GM12891 (cell line): ENCODE measurements around the gene SRRM2.

Source experiments
- DNase-seq: peaks from one replicate; pipeline ENCODE4 v3.0.0; 2011; ENCODE audit warnings: low spot score; ENCODE audit not compliant: insufficient read length
- FAIRE-seq: peaks from 2 replicates; lab custom pipeline; 2011; peaks lifted over from hg19 to GRCh38; lab: Jason Lieb, UNC
- PAX5 ChIP-seq: IDR thresholded peaks from 2 replicates; pipeline ENCODE4 v1.6.1; 2011; ENCODE audit warnings: low read length, moderate library complexity, mild to moderate bottlenecking; ENCODE audit not compliant: insufficient read depth, severe bottlenecking
- POLR2A ChIP-seq: IDR thresholded peaks from 2 replicates; pipeline ENCODE4 v1.6.1; 2011; ENCODE audit warnings: low read depth, low read length, control low read depth
- POLR2AphosphoS5 ChIP-seq: IDR thresholded peaks from 2 replicates; pipeline ENCODE4 v1.6.1; 2011; ENCODE audit warnings: low read depth, low read length, control low read depth
- POU2F2 ChIP-seq: IDR thresholded peaks from 2 replicates; pipeline ENCODE4 v1.6.1; 2011; ENCODE audit warnings: low read depth, mild to moderate bottlenecking, control low read depth, low read length, moderate library complexity
- SPI1 ChIP-seq: IDR thresholded peaks from 2 replicates; pipeline ENCODE4 v1.6.1; 2011; ENCODE audit warnings: low read depth, low read length, control low read depth
- TAF1 ChIP-seq: IDR thresholded peaks from 2 replicates; pipeline ENCODE4 v1.6.1; 2011; ENCODE audit warnings: low read depth, low read length, control low read depth

SRRM2 gene

DNA sequence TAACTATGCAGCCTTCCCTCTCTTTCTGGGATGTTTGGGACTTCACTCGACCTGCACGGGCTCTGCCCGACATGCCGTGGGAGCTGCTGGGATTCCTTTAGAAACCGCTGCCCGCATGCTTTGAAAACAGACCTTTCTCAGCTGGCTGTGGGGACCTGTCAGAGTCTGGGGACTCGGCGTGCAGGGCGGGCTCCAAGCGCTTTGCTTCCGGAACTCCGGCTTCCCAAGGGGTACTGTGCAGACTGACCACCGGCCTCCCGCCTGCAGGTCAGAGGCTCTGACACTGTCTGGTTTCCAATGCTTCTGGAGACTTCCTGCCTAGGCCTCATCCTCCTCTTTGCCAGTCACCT, 44.2 kb upstream of the SRRM2 start:
- DNase-seq, result no peak
- TF ChIP-seq POLR2A (no peak), SPI1 (no peak), TAF1 (no peak), POLR2AphosphoS5 (no peak), PAX5 (no peak), POU2F2 (no peak)
- no peak for FAIRE-seq

DNA sequence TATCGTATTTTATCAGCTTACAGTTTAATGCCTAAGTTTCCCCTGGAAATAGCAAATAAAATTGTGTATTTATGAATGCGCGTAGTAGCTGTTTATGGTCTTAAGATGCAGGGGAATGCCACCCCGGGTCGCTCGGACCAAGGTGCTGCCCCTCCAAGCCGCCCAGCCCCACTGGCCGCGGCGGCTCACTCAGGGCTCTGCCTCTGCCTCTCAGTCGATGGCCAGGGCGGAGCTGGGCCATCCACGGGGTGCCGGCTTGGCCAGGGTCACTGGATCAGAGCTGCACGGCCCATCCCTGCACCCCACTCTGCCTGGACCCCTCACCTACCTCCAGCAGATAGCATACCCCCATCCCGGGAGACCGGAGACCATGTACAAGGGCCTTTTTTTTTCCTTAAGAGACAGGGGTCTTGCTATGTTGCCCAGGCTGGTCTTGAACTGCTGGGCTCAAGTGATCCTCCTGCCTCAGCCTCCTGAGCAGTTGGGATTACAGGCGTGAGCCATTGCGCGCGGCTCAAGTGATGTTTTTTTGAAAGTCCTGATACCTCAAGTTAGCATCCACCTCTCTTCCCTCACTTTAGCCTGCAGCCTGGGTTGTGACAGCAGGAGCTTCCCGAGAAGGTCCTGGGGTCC, 43.4 kb upstream of the SRRM2 start:
- TF ChIP-seq POLR2A (no peak), PAX5 (no peak), POLR2AphosphoS5 (no peak), POU2F2 (no peak), SPI1 (no peak), TAF1 (no peak)
- FAIRE-seq, result no peak
- no peak for DNase-seq

- DNase-seq (no peak), FAIRE-seq (no peak)
- TF ChIP-seq POLR2A (no peak), POU2F2 (no peak), SPI1 (no peak), PAX5 (no peak), TAF1 (no peak), POLR2AphosphoS5 (no peak)
Observed at GRCh38 chr16:2709588-2709984, 42.9 kb upstream of the SRRM2 start.

- no peak for TF ChIP-seq SPI1
- TF ChIP-seq POLR2AphosphoS5, result peak; percentile 38
- DNase-seq (no peak), FAIRE-seq (peak; percentile 16)
Observed at GRCh38 chr16:2710021-2710710, 42.3 kb upstream of the SRRM2 start.

DNA sequence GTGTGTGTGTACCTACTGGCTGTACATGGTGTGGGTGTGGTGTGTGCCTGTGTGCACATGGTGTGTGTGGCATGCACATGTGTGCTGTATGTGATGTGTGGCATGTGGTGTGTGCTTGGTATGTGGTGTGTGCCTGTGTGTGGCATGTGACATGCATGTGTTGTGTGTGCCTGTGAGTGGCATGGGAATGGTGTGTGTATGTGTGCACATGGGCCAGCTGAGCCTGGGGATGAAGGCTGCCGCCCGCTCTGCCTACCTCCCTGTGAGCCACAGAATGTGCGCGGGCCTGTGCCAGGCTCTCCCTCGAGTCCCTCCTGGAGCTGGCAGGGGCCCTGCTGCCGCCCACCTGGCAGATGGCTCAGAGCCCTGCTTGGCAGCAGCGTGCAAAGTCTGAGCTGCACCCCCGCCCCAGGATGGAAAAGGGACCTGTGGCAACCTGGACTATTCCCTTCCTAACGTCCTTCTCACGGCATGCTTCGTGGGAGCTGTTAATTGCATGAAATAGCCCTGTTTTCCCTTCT, 41.7 kb upstream of the SRRM2 start:
- DNase-seq, result no peak
- FAIRE-seq, result peak; percentile 72
- TF ChIP-seq SPI1, result no peak
- TF ChIP-seq PAX5, result no peak
- TF ChIP-seq POU2F2, result no peak
- no peak; the same call in 1 of the 2 replicates for TF ChIP-seq POLR2A
- TF ChIP-seq TAF1, result no peak
- no peak for TF ChIP-seq POLR2AphosphoS5

DNA sequence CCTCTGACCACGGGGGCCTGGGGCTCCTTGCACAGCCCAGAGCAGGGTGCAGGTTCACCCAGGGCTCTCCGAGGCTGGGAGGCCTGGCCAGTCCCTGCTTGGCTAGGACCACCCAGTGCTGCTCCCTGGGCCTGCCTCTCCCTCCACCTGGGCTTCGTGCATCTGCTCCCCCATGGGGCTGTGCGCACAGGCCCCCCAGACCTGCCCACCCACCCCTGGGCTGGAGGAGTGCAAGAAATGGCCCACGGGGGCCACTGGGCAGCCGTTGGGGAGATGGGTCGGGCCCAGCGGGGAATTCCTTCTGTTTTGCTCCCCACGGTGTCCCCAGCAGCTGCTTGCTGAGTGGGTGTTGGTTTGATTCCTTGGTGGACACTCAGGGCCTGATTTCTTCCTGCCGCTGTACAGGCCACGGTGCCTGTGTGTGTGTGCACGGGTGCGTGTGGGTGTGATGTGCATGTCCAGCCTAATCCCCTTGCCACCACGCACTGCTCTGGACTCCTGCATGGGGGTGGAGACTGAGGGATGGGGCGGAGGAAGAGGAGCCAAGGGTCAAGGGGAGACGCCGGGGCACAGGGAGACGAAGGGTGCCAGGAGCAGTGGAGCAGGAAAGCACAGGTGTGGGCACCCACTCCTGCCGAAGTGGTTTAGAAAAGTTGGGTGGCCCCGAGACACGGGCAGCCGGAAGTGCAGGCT, 40.9 kb upstream of the SRRM2 start:
- DNase-seq (no peak), FAIRE-seq (no peak)
- no peak for TF ChIP-seq POLR2AphosphoS5
- no peak for TF ChIP-seq TAF1
- no peak for TF ChIP-seq POU2F2
- no peak for TF ChIP-seq SPI1
- no peak for TF ChIP-seq POLR2A
- TF ChIP-seq PAX5, result no peak

DNA sequence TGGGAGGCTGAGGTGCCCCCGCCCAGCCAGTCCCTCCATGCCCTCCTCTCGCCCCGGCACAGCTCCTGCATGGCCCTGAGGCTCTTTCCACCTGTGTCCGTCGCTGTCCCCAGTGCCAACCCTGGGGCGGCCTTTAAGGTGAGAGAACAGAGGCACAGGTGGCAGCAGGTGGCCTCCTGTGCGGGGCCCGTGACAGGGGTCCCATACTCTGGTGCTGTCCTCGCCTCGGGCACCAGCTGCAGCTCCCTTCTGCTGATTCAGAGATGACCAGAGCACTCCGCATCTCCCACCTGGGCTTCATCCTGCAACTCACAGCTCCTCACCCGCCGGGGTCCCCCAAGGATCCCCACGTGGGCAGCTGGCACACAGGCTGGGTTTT, 40.4 kb upstream of the SRRM2 start:
- no peak for TF ChIP-seq POLR2A
- no peak for TF ChIP-seq POU2F2
- TF ChIP-seq TAF1, result no peak
- no peak for TF ChIP-seq PAX5
- TF ChIP-seq SPI1, result no peak
- TF ChIP-seq POLR2AphosphoS5, result no peak
- DNase-seq (no peak), FAIRE-seq (no peak)

DNA sequence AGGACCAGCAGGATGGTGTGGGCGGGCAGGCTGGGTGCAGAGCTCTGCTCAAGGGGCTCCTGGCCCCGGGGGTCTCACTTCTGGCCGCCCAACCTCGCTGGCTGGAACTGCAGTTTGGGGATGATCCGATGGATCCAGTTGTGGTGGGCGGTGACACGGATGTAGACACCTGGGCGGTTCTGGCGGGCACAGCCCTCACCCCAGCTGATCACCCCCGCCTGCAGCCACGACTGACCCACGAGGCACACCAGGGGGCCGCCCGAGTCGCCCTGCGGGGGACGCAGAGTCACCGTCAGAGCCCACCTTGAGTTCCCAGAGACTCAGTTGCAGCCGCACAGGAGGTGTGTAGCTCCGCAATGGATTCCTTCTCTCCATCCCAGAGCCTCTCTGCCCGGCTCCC, 39.9 kb upstream of the SRRM2 start:
- FAIRE-seq (no peak), DNase-seq (no peak)
- TF ChIP-seq SPI1, result no peak
- TF ChIP-seq POLR2A, result no peak
- no peak for TF ChIP-seq POU2F2
- no peak for TF ChIP-seq PAX5
- no peak for TF ChIP-seq POLR2AphosphoS5
- no peak for TF ChIP-seq TAF1

DNA sequence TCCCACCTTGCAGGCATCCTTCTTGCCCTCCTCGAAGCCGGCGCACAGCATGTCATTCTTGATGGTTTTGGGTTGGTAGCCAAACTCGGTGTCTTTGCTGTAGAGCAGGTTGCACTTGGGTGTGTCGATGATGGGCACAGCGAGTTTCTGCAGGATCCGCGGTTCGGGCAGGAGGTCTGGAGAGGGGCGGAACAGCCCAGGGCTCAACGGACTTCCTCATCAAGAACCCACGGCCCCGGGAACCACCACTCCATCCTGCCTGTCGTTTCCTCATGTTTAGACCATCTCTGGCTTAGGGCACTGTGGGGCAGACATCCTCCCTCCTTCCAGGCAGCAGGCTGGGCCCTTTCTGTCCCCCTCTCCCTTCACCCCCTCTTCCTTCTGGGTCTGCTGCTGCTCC, 38.9 kb upstream of the SRRM2 start:
- TF ChIP-seq POLR2A, result no peak
- no peak for TF ChIP-seq TAF1
- TF ChIP-seq PAX5, result no peak
- no peak for TF ChIP-seq POLR2AphosphoS5
- no peak for TF ChIP-seq POU2F2
- no peak for TF ChIP-seq SPI1
- DNase-seq (no peak), FAIRE-seq (no peak)
